ENCODE results near the gene DDX25. TPM values are rescaled to one million over a fixed set of nuclear protein-coding genes. Genes with fewer than 3 reads are reported as not detected.

Gene DDX25
- total RNA-seq, 4 donors from 2014 or later, result 0.06 to 0.17 TPM; not detected in 2

DNA sequence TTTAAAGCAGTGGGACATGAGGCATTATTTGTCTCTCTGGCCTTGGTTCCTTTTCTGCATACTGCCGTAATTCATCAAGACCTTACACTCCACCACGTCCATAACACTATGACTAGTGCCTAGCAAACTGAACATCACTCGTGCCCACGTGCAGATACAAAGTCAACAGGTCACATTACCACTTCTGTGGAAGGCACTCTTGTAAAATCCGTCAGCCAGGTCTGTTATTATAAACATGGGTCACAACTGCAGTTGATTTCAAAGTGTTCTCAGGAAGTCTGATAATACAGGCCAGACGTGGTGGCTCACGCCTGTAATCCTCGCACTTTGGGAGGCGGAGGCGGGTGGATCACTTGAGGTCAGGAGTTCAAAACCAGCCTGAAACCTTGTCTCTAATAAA lies 55.6 kb downstream of the DDX25 start:
- no peak for DNase-seq (ENCODE audit: extremely low spot score)
- H3K4me3 ChIP-seq, result no peak overlapping the region
- intact Hi-C loops (cut with DNase I), result no loop called here
- H3K27me3 ChIP-seq, result no peaks in the 10 kb centered on the region
- no peak for TF ChIP-seq EP300 (IDR thresholded peaks at IDR 0.05)
- TF ChIP-seq POLR2A (IDR thresholded peaks at IDR 0.05; ENCODE audit: low read depth), result no peak
- TF ChIP-seq CTCF (IDR thresholded peaks at IDR 0.05), result no peak
- TF ChIP-seq POLR2AphosphoS5 (IDR thresholded peaks at IDR 0.05), result no peak
- no peaks in the 10 kb centered on the region for H3K4me1 ChIP-seq
- H3K27ac ChIP-seq (replicated peaks in 1 of 4), result no peak overlapping the region
- H3K36me3 ChIP-seq, result peaks cover 0 to 66% (median 26%) of the 10 kb centered on the region in 4 donors
- peaks cover 0 to 6% (median 0%) of the 10 kb centered on the region in 4 donors for H3K9me3 ChIP-seq
- 89% methylated on average over 10 of the region's 10 CpGs for WGBS

- no peak for DNase-seq (ENCODE audit: extremely low spot score)
- peaks cover 0 to 6% (median 0%) of the 10 kb centered on the region in 4 donors for H3K9me3 ChIP-seq
- H3K27me3 ChIP-seq, result no peaks in the 10 kb centered on the region
- H3K27ac ChIP-seq (replicated peaks in 1 of 4), result no peak overlapping the region
- peaks cover 0 to 65% (median 24%) of the 10 kb centered on the region in 4 donors for H3K36me3 ChIP-seq
- TF ChIP-seq EP300 (IDR thresholded peaks at IDR 0.05) (no peak), POLR2A (IDR thresholded peaks at IDR 0.05; ENCODE audit: low read depth) (no peak), POLR2AphosphoS5 (IDR thresholded peaks at IDR 0.05) (no peak), CTCF (IDR thresholded peaks at IDR 0.05) (no peak)
- no peaks in the 10 kb centered on the region for H3K4me1 ChIP-seq
- no peak overlapping the region for H3K4me3 ChIP-seq
- intact Hi-C loops (cut with DNase I), result no loop called here
- WGBS, result 93% methylated on average over 6 of the region's 6 CpGs
Observed at GRCh38 chr11:125960771-125961170, 56.5 kb downstream of the DDX25 start.

DNA sequence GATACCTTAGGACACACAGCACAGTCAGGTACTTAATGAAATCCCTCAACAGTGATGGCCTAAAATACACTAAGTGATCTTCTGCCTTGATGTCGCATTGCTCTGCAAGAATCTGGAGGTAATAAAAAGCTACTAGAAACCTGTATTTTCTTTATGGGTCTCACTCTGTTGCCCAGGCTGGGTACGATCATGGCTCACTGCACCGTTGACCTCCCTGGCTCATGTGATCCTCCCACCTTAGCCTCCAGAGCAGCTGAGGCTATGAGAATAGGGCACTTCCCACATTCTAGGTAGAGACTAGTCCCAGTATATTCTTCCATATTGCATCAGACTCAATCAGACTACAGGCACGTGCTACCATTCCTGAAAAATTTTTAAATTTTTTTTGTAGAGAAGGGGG lies 63.2 kb downstream of the DDX25 start:
- H3K4me1 ChIP-seq, result peaks cover 0 to 8% (median 3%) of the 10 kb centered on the region in 4 donors
- no peak for TF ChIP-seq POLR2AphosphoS5 (IDR thresholded peaks at IDR 0.05)
- no peak for TF ChIP-seq CTCF (IDR thresholded peaks at IDR 0.05)
- TF ChIP-seq POLR2A (IDR thresholded peaks at IDR 0.05; ENCODE audit: low read depth), result no peak
- intact Hi-C loops (cut with DNase I), result no loop called here
- H3K36me3 ChIP-seq, result peaks cover 0 to 18% (median 0%) of the 10 kb centered on the region in 4 donors
- peaks cover 0 to 6% (median 0%) of the 10 kb centered on the region in 4 donors for H3K9me3 ChIP-seq
- H3K27me3 ChIP-seq, result no peaks in the 10 kb centered on the region
- no peak for DNase-seq (ENCODE audit: extremely low spot score)
- 91% methylated on average over 3 of the region's 4 CpGs for WGBS
- H3K27ac ChIP-seq (replicated peaks in 1 of 4), result no peak overlapping the region
- H3K4me3 ChIP-seq, result no peak overlapping the region

DNA sequence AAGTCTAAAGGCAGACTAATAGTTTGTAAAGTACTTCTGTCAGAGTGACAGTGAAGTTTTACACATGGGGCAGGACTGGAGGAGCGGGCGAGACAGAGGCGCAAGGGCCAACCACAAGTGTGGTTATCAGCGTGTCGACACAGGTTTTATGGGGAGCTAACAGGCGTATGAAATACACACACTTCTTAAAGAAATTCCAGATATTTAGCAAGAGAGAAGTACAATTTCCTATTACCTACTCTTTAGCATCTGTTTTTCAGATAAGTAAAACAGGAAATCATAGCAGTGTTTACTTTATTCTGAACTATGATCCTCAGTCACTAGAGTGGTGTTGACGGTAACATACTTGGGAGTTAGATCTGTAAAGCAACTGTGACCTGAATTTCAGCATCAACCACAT lies 64.0 kb downstream of the DDX25 start:
- Histone ChIP-seq H3K36me3 (peaks cover 0 to 9% (median 0%) of the 10 kb centered on the region in 4 donors), H3K27me3 (no peaks in the 10 kb centered on the region), H3K27ac (replicated peaks in 1 of 4) (no peak overlapping the region), H3K4me3 (no peak overlapping the region), H3K4me1 (peaks cover 0 to 8% (median 3%) of the 10 kb centered on the region in 4 donors), H3K9me3 (no peaks in the 10 kb centered on the region)
- WGBS, result 57% methylated on average over 7 of the region's 7 CpGs
- no peak for TF ChIP-seq EP300 (IDR thresholded peaks at IDR 0.05)
- no peak for TF ChIP-seq POLR2A (IDR thresholded peaks at IDR 0.05; ENCODE audit: low read depth)
- TF ChIP-seq POLR2AphosphoS5 (IDR thresholded peaks at IDR 0.05), result no peak
- TF ChIP-seq CTCF (IDR thresholded peaks at IDR 0.05), result no peak
- intact Hi-C loops (cut with DNase I), result no loop called here
- no peak for DNase-seq (ENCODE audit: extremely low spot score)

DNA sequence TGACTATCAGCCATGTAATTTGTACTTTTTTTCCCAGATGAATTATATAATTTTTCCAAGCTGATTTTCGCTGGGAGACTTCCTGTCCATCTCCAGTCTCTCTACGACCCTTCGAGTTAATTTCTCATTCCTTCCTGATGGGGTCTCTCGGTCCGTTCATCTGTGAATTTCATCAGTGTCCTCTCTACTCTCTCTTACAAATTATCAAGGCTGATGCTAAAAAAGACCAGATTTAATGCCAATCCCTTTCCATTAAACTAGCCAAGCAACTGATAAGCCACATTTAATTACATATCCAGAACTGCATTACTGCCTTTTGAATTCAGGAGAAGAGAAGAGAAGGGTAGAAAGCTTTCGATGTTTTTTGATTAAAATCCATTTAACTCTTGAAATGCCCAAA lies 67.3 kb downstream of the DDX25 start:
- intact Hi-C loops (cut with DNase I), result no loop called here
- H3K4me1 ChIP-seq, result peaks cover 0 to 8% (median 3%) of the 10 kb centered on the region in 4 donors
- H3K4me3 ChIP-seq, result no peak overlapping the region
- TF ChIP-seq POLR2AphosphoS5 (IDR thresholded peaks at IDR 0.05) (no peak), CTCF (IDR thresholded peaks at IDR 0.05) (no peak), EP300 (IDR thresholded peaks at IDR 0.05) (no peak), POLR2A (IDR thresholded peaks at IDR 0.05; ENCODE audit: low read depth) (no peak)
- H3K27ac ChIP-seq (replicated peaks in 1 of 4), result no peak overlapping the region
- H3K36me3 ChIP-seq, result peaks cover 0 to 4% (median under 1%) of the 10 kb centered on the region in 4 donors
- no peaks in the 10 kb centered on the region for H3K9me3 ChIP-seq
- no peak for DNase-seq (ENCODE audit: extremely low spot score)
- H3K27me3 ChIP-seq, result no peaks in the 10 kb centered on the region
- WGBS, result 80% methylated on average over 6 of the region's 6 CpGs

All from esophagus muscularis mucosa (tissue), 4 donors.